ENCODE results near the gene KRTAP3-1. TPM values are rescaled to one million over a fixed set of nuclear protein-coding genes. Genes with fewer than 3 reads are reported as not detected.

KRTAP3-1 gene
- total and polyA plus RNA-seq, 2 donors (not counting 3 experiments of a cell fraction or from before 2014, with no cell fraction given): not detected

- no peak for TF ChIP-seq EZH2 (IDR thresholded peaks at IDR 0.05; ENCODE audit: borderline replicate concordance, low read depth, low read length, severe bottlenecking)
- no peak for TF ChIP-seq FOS (IDR thresholded peaks at IDR 0.05; ENCODE audit: borderline replicate concordance, insufficient read depth, low read length)
- TF ChIP-seq MYC (IDR thresholded peaks at IDR 0.05; ENCODE audit: low read depth, low read length): no peak
- TF ChIP-seq MAX (IDR thresholded peaks at IDR 0.05; ENCODE audit: insufficient read depth, insufficient read length): no peak
- TF ChIP-seq POLR2A (IDR thresholded peaks at IDR 0.05; ENCODE audit: low read depth, low read length): no peak
- no peak for TF ChIP-seq GATA2 (IDR thresholded peaks at IDR 0.05; ENCODE audit: insufficient read depth, insufficient read length, low read depth, low read length)
- no peak for TF ChIP-seq POLR2AphosphoS5 (IDR thresholded peaks at IDR 0.05; ENCODE audit: insufficient read depth, low read depth, low read length)
- DNase-seq (ENCODE audit: low read depth, low spot score): no peak
- Histone ChIP-seq H2AFZ (ENCODE audit: low read depth, low read length) (no peak overlapping the region), H3K4me1 (ENCODE audit: control insufficient read depth, extremely low read depth, insufficient read depth, low read length) (no peaks in the 10 kb centered on the region), H3K9ac (replicated peaks; ENCODE audit: extremely low read depth, insufficient read depth, low read length) (no peak overlapping the region), H3K4me2 (ENCODE audit: insufficient read depth, low read length) (no peak overlapping the region), H4K20me1 (replicated peaks; ENCODE audit: control insufficient read depth, extremely low read depth, insufficient read depth, low read length) (no peaks in the 10 kb centered on the region), H3K79me2 (ENCODE audit: control insufficient read depth, insufficient read depth, low read length) (no peaks in the 10 kb centered on the region), H3K4me3 (replicated peaks in 1 of 3; ENCODE audit: insufficient read depth in 1 of 3, low read depth in 1 of 3, low read length in 3 of 3) (no peak overlapping the region), H3K27me3 (ENCODE audit: control insufficient read depth in 2 of 2, insufficient read depth in 2 of 2, low read length in 2 of 2) (peaks cover 3 to 5% of the 10 kb centered on the region in 2 experiments), H3K36me3 (ENCODE audit: control insufficient read depth in 2 of 2, extremely low read depth in 1 of 2, insufficient read depth in 2 of 2, low read length in 2 of 2) (no peaks in the 10 kb centered on the region), H3K9me3 (replicated peaks; ENCODE audit: control insufficient read depth, insufficient read depth, low read length) (no peaks in the 10 kb centered on the region), H3K27ac (ENCODE audit: insufficient read depth, low read depth, low read length) (no peak overlapping the region), H3K9me1 (replicated peaks; ENCODE audit: control insufficient read depth, extremely low read depth, insufficient read depth, low read length) (no peaks in the 10 kb centered on the region)
- intact Hi-C loops (cut with micrococcal nuclease): no loop called here
- ChIA-PET POLR2A (no interaction called here), CTCF (interaction anchor here (0.8 to 1.4 kb wide), 4 partner anchors 15 to 361 kb away, joined by 3 to 4 read pairs (median 4); no protein-coding TSS in a partner anchor)
- dilution Hi-C loops (cut with MboI; ENCODE audit: extremely low pct_ligation_motif_present, low sequenced_read_pairs): no loop called here
- no peak for FAIRE-seq
- BruUV-seq (replicated peaks): no TSS peak
Measured at GRCh38 chr17:40961591-40961990, 47.3 kb downstream of the KRTAP3-1 start.

GRCh38 chr17:40960144-40960543 lies 48.8 kb downstream of the KRTAP3-1 start:
- no peak overlapping the region for H3K4me2 ChIP-seq (ENCODE audit: insufficient read depth, low read length)
- no peaks in the 10 kb centered on the region for H4K20me1 ChIP-seq (replicated peaks; ENCODE audit: control insufficient read depth, extremely low read depth, insufficient read depth, low read length)
- FAIRE-seq (no peak), DNase-seq (ENCODE audit: low read depth, low spot score) (no peak)
- no TSS peak for BruUV-seq (replicated peaks)
- H3K79me2 ChIP-seq (ENCODE audit: control insufficient read depth, insufficient read depth, low read length): no peaks in the 10 kb centered on the region
- dilution Hi-C loops (cut with MboI; ENCODE audit: extremely low pct_ligation_motif_present, low sequenced_read_pairs) (no loop called here), intact Hi-C loops (cut with micrococcal nuclease) (no loop called here)
- POLR2A ChIA-PET: no interaction called here
- no peaks in the 10 kb centered on the region for H3K36me3 ChIP-seq (ENCODE audit: control insufficient read depth in 2 of 2, extremely low read depth in 1 of 2, insufficient read depth in 2 of 2, low read length in 2 of 2)
- CTCF ChIA-PET: interaction anchor here (1.0 kb wide), 1 partner anchor 703 kb away, joined by 4 read pairs; no protein-coding TSS in a partner anchor
- no peaks in the 10 kb centered on the region for H3K4me1 ChIP-seq (ENCODE audit: control insufficient read depth, extremely low read depth, insufficient read depth, low read length)
- no peaks in the 10 kb centered on the region for H3K9me3 ChIP-seq (replicated peaks; ENCODE audit: control insufficient read depth, insufficient read depth, low read length)
- H3K27me3 ChIP-seq (ENCODE audit: control insufficient read depth in 2 of 2, insufficient read depth in 2 of 2, low read length in 2 of 2): peaks cover 4 to 5% of the 10 kb centered on the region in 2 experiments
- H3K9ac ChIP-seq (replicated peaks; ENCODE audit: extremely low read depth, insufficient read depth, low read length): no peak overlapping the region
- H3K27ac ChIP-seq (ENCODE audit: insufficient read depth, low read depth, low read length): no peak overlapping the region
- no peak overlapping the region for H2AFZ ChIP-seq (ENCODE audit: low read depth, low read length)
- H3K4me3 ChIP-seq (replicated peaks in 1 of 3; ENCODE audit: insufficient read depth in 1 of 3, low read depth in 1 of 3, low read length in 3 of 3): no peak overlapping the region
- no peaks in the 10 kb centered on the region for H3K9me1 ChIP-seq (replicated peaks; ENCODE audit: control insufficient read depth, extremely low read depth, insufficient read depth, low read length)
- TF ChIP-seq FOS (IDR thresholded peaks at IDR 0.05; ENCODE audit: borderline replicate concordance, insufficient read depth, low read length) (no peak), JUN (IDR thresholded peaks at IDR 0.05; ENCODE audit: borderline replicate concordance, insufficient read depth, insufficient read length, low read depth) (no peak), EZH2 (IDR thresholded peaks at IDR 0.05; ENCODE audit: borderline replicate concordance, low read depth, low read length, severe bottlenecking) (no peak), MAX (IDR thresholded peaks at IDR 0.05; ENCODE audit: insufficient read depth, insufficient read length) (no peak), GATA2 (IDR thresholded peaks at IDR 0.05; ENCODE audit: insufficient read depth, insufficient read length, low read depth, low read length) (no peak), POLR2A (IDR thresholded peaks at IDR 0.05; ENCODE audit: low read depth, low read length) (no peak), MYC (IDR thresholded peaks at IDR 0.05; ENCODE audit: low read depth, low read length) (no peak), CTCF (IDR thresholded peaks at IDR 0.05; ENCODE audit: extremely low read depth in 1 of 2, insufficient read depth in 1 of 2, low read depth in 1 of 2, low read length in 2 of 2) (no peak), POLR2AphosphoS5 (IDR thresholded peaks at IDR 0.05; ENCODE audit: insufficient read depth, low read depth, low read length) (no peak)
